ENCODE measurements around the gene SRPRA.
"Not testable (repeated sequence)": the region's sequence is repeated elsewhere in the genome, so short reads cannot be mapped to it uniquely, and the experiment has no call there.

SRPRA gene

GRCh38 chr11:126268708-126269579 is at the start of gene SRPRA, which contains the start of gene FOXRED1:
Gene SRPRA, minus strand, starts transcription at chr11:126268895. Its CDS starts 91 bp downstream, at chr11:126268804.
Gene FOXRED1, plus strand, starts transcription at chr11:126269154. Its CDS starts 53 bp downstream, at chr11:126269207.
- peak; percentile 99 for DNase-seq

- DNase-seq = no peak
Measured at GRCh38 chr11:126317756-126318573, 49.3 kb upstream of the SRPRA start.

- no peak for DNase-seq
Measured at GRCh38 chr11:126317432-126317755, 48.7 kb upstream of the SRPRA start.

GRCh38 chr11:126313826-126314225 is 45.1 kb upstream of the SRPRA start:
- DNase-seq = no peak

- no peak for DNase-seq
Measured at GRCh38 chr11:126312961-126313360, 44.3 kb upstream of the SRPRA start.

- DNase-seq = no peak
Measured at GRCh38 chr11:126311401-126312291, 43.0 kb upstream of the SRPRA start.

- no peak for DNase-seq
Measured at GRCh38 chr11:126310992-126311310, 42.3 kb upstream of the SRPRA start.

GRCh38 chr11:126310200-126310991 is 41.7 kb upstream of the SRPRA start:
- DNase-seq = peak; percentile 75

GRCh38 chr11:126308771-126309170 is 40.1 kb upstream of the SRPRA start:
- not testable (repeated sequence) for DNase-seq

GRCh38 chr11:126308271-126308671 is 39.6 kb upstream of the SRPRA start:
- DNase-seq = no peak

- DNase-seq = no peak
Measured at GRCh38 chr11:126307706-126308105, 39.0 kb upstream of the SRPRA start.

GRCh38 chr11:126305699-126306098 is 37.0 kb upstream of the SRPRA start:
- no peak for DNase-seq

GRCh38 chr11:126304457-126305075 is 35.9 kb upstream of the SRPRA start:
- DNase-seq = no peak

- DNase-seq = peak; percentile 92
Measured at GRCh38 chr11:126303623-126304456, 35.1 kb upstream of the SRPRA start, which contains the start of gene DCPS. Gene DCPS, plus strand, starts transcription at chr11:126304060. Its CDS starts 21 bp downstream, at chr11:126304081.

- no peak for DNase-seq
Measured at GRCh38 chr11:126297004-126297403, 28.3 kb upstream of the SRPRA start.

GRCh38 chr11:126293726-126294125 is 25.0 kb upstream of the SRPRA start:
- DNase-seq = no peak

GRCh38 chr11:126290887-126291286 is 22.2 kb upstream of the SRPRA start:
- DNase-seq = no peak

GRCh38 chr11:126288237-126288636 is 19.5 kb upstream of the SRPRA start:
- DNase-seq = no peak

- peak; percentile 91 for DNase-seq
Measured at GRCh38 chr11:126284829-126285228, 16.1 kb upstream of the SRPRA start.
